Upper lobe of left lung (tissue), 4 donors: ENCODE measurements around the gene FMN2.

ENCODE experiments used
- EP300 ChIP-seq, 4 donors: sonication (generic); formaldehyde crosslinking; IDR thresholded peaks; one replicate each; pipeline ENCODE4 v1.5.1; 2017; ENCODE audit warnings: antibody characterized with exemption in 4 of 4, control low read depth in 2 of 4
- POLR2A ChIP-seq, 4 donors: fragments of 450-650 bp; IDR thresholded peaks; one replicate each; pipeline ENCODE4 v1.5.1; 2016 to 2017; ENCODE audit warnings: antibody characterized with exemption in 4 of 4, mild to moderate bottlenecking in 2 of 4
- POLR2AphosphoS5 ChIP-seq, 2 donors: sonication (generic); formaldehyde crosslinking; IDR thresholded peaks; one replicate each; pipeline ENCODE4 v1.5.1; 2017; ENCODE audit warnings: antibody characterized with exemption in 2 of 2
- TF ChIP-seq, protein P1 (sequence below), 6 experiments: fragments of 450-650 bp in 4 of 6; fragments of 200-600 bp in 2 of 6; sonication (generic) in 2 of 6; IDR thresholded peaks; one replicate each; pipeline ENCODE4 v1.5.1; 2016 to 2019; ENCODE audit warnings: antibody characterized with exemption in 6 of 6

DNA sequence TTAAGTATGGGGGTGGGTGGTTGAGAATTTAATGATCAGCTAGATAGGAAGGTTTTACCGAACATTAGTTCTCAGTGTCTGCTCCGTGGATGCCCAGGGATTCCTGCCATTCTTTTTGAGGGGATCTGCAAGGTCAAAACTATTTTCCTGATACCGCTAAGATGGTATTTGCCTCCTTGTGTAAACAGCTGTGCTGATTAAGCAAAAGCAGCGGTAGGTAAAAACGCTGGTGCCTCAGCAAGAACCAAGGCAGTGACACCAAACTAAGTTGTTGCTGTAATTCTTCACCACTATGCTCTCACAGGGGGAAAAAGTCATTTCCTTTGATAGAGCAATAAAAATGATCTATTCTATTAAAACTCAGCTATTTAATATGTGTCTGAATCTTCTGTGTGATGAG, 229.0 kb downstream of the FMN2 start:
- TF ChIP-seq, protein P1, sequence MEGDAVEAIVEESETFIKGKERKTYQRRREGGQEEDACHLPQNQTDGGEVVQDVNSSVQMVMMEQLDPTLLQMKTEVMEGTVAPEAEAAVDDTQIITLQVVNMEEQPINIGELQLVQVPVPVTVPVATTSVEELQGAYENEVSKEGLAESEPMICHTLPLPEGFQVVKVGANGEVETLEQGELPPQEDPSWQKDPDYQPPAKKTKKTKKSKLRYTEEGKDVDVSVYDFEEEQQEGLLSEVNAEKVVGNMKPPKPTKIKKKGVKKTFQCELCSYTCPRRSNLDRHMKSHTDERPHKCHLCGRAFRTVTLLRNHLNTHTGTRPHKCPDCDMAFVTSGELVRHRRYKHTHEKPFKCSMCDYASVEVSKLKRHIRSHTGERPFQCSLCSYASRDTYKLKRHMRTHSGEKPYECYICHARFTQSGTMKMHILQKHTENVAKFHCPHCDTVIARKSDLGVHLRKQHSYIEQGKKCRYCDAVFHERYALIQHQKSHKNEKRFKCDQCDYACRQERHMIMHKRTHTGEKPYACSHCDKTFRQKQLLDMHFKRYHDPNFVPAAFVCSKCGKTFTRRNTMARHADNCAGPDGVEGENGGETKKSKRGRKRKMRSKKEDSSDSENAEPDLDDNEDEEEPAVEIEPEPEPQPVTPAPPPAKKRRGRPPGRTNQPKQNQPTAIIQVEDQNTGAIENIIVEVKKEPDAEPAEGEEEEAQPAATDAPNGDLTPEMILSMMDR (IDR thresholded peaks at IDR 0.05) = no peak
- TF ChIP-seq POLR2AphosphoS5 (IDR thresholded peaks at IDR 0.05) (no peak), POLR2A (IDR thresholded peaks at IDR 0.05) (no peak), EP300 (IDR thresholded peaks at IDR 0.05) (no peak)
